GM23338 (cell line): ENCODE measurements around the gene AACS. TPM values are rescaled to one million over a fixed set of nuclear protein-coding genes. Genes with fewer than 3 reads are reported as not detected.

Experiments
- ATAC-seq: fragments of 200-7000 bp; cut with Tn5 transposase; 3 replicates; pipeline ENCODE4 v1.9.1; 2020
- DNase-seq: peaks from one replicate; pipeline ENCODE4 v3.0.0-alpha.2; 2015; ENCODE audit warnings: low spot score
- H2AFZ ChIP-seq: fragments of 200-600 bp; sonication (generic); 2 replicates; pipeline ENCODE4 v1.8.0; 2016; ENCODE audit warnings: antibody characterized with exemption, mild to moderate bottlenecking, moderate library complexity
- H3F3A ChIP-seq: fragments of 200-600 bp; sonication (generic); replicated peaks from 2 replicates; pipeline ENCODE4 v1.8.0; 2017; ENCODE audit warnings: antibody characterized with exemption, mixed run types, low read depth
- H3K27ac ChIP-seq: fragments of 200-600 bp; sonication (generic); 2 replicates; pipeline ENCODE4 v1.6.1; 2016; ENCODE audit warnings: low read depth
- H3K27me3 ChIP-seq: fragments of 200-600 bp; sonication (generic); 2 replicates; pipeline ENCODE4 v1.8.0; 2016; ENCODE audit warnings: mild to moderate bottlenecking, mixed run types, moderate library complexity; ENCODE audit not compliant: insufficient read depth
- H3K36me3 ChIP-seq: fragments of 200-600 bp; sonication (generic); 2 replicates; pipeline ENCODE4 v1.8.0; 2016; ENCODE audit warnings: mild to moderate bottlenecking; ENCODE audit not compliant: insufficient read depth
- H3K4me1 ChIP-seq: fragments of 200-600 bp; sonication (generic); 2 replicates; pipeline ENCODE4 v1.8.0; 2016; ENCODE audit warnings: mild to moderate bottlenecking, moderate library complexity; ENCODE audit not compliant: insufficient read depth
- H3K4me2 ChIP-seq: fragments of 200-600 bp; sonication (generic); 2 replicates; pipeline ENCODE4 v1.7.1; 2017; ENCODE audit warnings: mixed run types
- H3K4me3 ChIP-seq: fragments of 200-600 bp; sonication (generic); 2 replicates; pipeline ENCODE4 v1.6.1; 2016; ENCODE audit warnings: mixed run types
- H3K79me2 ChIP-seq: fragments of 200-600 bp; sonication (generic); replicated peaks from 2 replicates; pipeline ENCODE4 v1.8.0; 2017; ENCODE audit warnings: mild to moderate bottlenecking; ENCODE audit not compliant: insufficient read depth
- H3K9me2 ChIP-seq: fragments of 200-600 bp; sonication (generic); 2 replicates; pipeline ENCODE4 v1.8.0; 2017; ENCODE audit not compliant: insufficient read depth
- H4K20me1 ChIP-seq: fragments of 200-600 bp; sonication (generic); replicated peaks from 2 replicates; pipeline ENCODE4 v1.8.0; 2017; ENCODE audit warnings: mild to moderate bottlenecking; ENCODE audit not compliant: insufficient read depth
- H3K27ac Mint-ChIP-seq: 2 replicates; pipeline ENCODE4 v1.8.0; 2020; ENCODE audit warnings: inconsistent platforms, mild to moderate bottlenecking, moderate library complexity, mixed read lengths
- H3K27me3 Mint-ChIP-seq: 3 replicates; pipeline ENCODE4 v1.8.0; 2022; ENCODE audit warnings: low read depth, mild to moderate bottlenecking, moderate library complexity, mixed read lengths, inconsistent platforms; ENCODE audit not compliant: insufficient read depth, poor library complexity
- H3K36me3 Mint-ChIP-seq: 3 replicates; pipeline ENCODE4 v1.8.0; 2021; ENCODE audit warnings: low read depth, mild to moderate bottlenecking, inconsistent platforms, moderate library complexity, mixed read lengths
- H3K4me1 Mint-ChIP-seq: 3 replicates; pipeline ENCODE4 v1.8.0; 2020; ENCODE audit warnings: mild to moderate bottlenecking, inconsistent platforms, mixed read lengths
- H3K4me3 Mint-ChIP-seq: 3 replicates; pipeline ENCODE4 v1.8.0; 2021; ENCODE audit warnings: moderate library complexity, mild to moderate bottlenecking, inconsistent platforms, mixed read lengths
- H3K9me3 Mint-ChIP-seq: 3 replicates; pipeline ENCODE4 v1.8.0; 2020; ENCODE audit warnings: moderate library complexity, mild to moderate bottlenecking, inconsistent platforms, mixed read lengths
- CREB1 ChIP-seq: fragments of 250-450 bp; sonication (Bioruptor Pico); IDR thresholded peaks from 2 replicates; pipeline ENCODE4 v1.5.0; 2020; ENCODE audit warnings: low read depth, mild to moderate bottlenecking, moderate library complexity
- CTCF ChIP-seq, 2 experiments: fragments of 200-600 bp in 1 of 2; sonication (generic) in 1 of 2; conservative IDR thresholded peaks; 2 replicates each; pipeline versions ENCODE4 v1.5.1 to v1.6.1; 2016 to 2017; ENCODE audit warnings: antibody characterized with exemption in 2 of 2, low read depth in 2 of 2, mild to moderate bottlenecking in 2 of 2, moderate library complexity in 1 of 2
- ETS1 ChIP-seq: IDR thresholded peaks from 2 replicates; pipeline ENCODE4 v1.6.1; 2016; ENCODE audit warnings: antibody characterized with exemption
- EZH2 ChIP-seq: fragments of 200-600 bp; sonication (generic); IDR thresholded peaks from one replicate; pipeline ENCODE4 v1.8.0; 2017; ENCODE audit warnings: antibody characterized with exemption, mild to moderate bottlenecking, low read depth; ENCODE audit not compliant: unreplicated experiment
- EZH2phosphoT487 ChIP-seq: fragments of 200-600 bp; sonication (generic); IDR thresholded peaks from one replicate; pipeline ENCODE4 v1.8.1; 2018; ENCODE audit warnings: antibody characterized with exemption; ENCODE audit not compliant: unreplicated experiment
- JUNB ChIP-seq: IDR thresholded peaks from one replicate; pipeline ENCODE4 v1.6.1; 2016; ENCODE audit warnings: antibody characterized with exemption; ENCODE audit not compliant: unreplicated experiment
- NANOG ChIP-seq: IDR thresholded peaks from 2 replicates; pipeline ENCODE4 v1.6.1; 2016; ENCODE audit warnings: antibody characterized with exemption, borderline replicate concordance
- POLR2AphosphoS5 ChIP-seq: IDR thresholded peaks from 2 replicates; pipeline ENCODE4 v1.6.1; 2016; ENCODE audit warnings: antibody characterized with exemption, low read depth
- REST ChIP-seq: IDR thresholded peaks from one replicate; pipeline ENCODE4 v1.6.1; 2018; ENCODE audit warnings: antibody characterized with exemption; ENCODE audit not compliant: unreplicated experiment
- STAT1 ChIP-seq: IDR thresholded peaks from one replicate; pipeline ENCODE4 v1.6.1; 2016; ENCODE audit warnings: antibody characterized with exemption; ENCODE audit not compliant: unreplicated experiment
- ZNF114 ChIP-seq: fragments of 250-450 bp; sonication (Bioruptor Pico); IDR thresholded peaks from 2 replicates; pipeline ENCODE4 v1.5.0; 2020; ENCODE audit warnings: mild to moderate bottlenecking, moderate library complexity
- ZNF331 ChIP-seq: fragments of 250-450 bp; sonication (Bioruptor Pico); IDR thresholded peaks from 2 replicates; pipeline ENCODE4 v1.5.0; 2020; ENCODE audit warnings: low read depth, mild to moderate bottlenecking, moderate library complexity
- ZNF462 ChIP-seq: fragments of 250-450 bp; sonication (Bioruptor Pico); IDR thresholded peaks from 2 replicates; pipeline ENCODE4 v1.5.0; 2020; ENCODE audit warnings: mild to moderate bottlenecking, moderate library complexity
- polyA plus RNA-seq: library from polyadenylated mRNA; unstranded; fragments of >200 nt; fragmentation: Nextera tagmentation; extraction: Ambion mirVana; gene quantifications from 2 replicates; pipeline ENCODE4 v1.2.1, GENCODE V29; 2016
- total RNA-seq: library from RNA; depleted of rRNA; stranded (reverse); fragments of >200 nt; shearing (Covaris generic); gene quantifications from 2 replicates; pipeline ENCODE4 v1.2.3, GENCODE V29; 2014

AACS gene
- total and polyA plus RNA-seq, 2 experiments from 2014 or later: 31.1 to 64.4 TPM

GRCh38 chr12:125171267-125171666, 106.0 kb downstream of the AACS start:
- Mint-ChIP-seq H3K9me3 (peaks cover 11% of the 10 kb centered on the region), H3K4me3 (no peak overlapping the region), H3K36me3 (0 out of 3 replicates have a peak, but pooled peaks cover 3% of the 10 kb centered on the region), H3K27me3 (peaks cover 8% of the 10 kb centered on the region), H3K27ac (no peak overlapping the region), H3K4me1 (no peaks in the 10 kb centered on the region)
- Histone ChIP-seq H3K9me2 (peaks cover 3% of the 10 kb centered on the region; the same call in 1 of the 2 replicates), H3K4me3 (no peak overlapping the region), H2AFZ (no peak overlapping the region), H3K79me2 (no peaks in the 10 kb centered on the region), H3K27me3 (no peaks in the 10 kb centered on the region), H4K20me1 (no peaks in the 10 kb centered on the region), H3K27ac (no peak overlapping the region), H3K4me1 (no peaks in the 10 kb centered on the region), H3F3A (no peaks in the 10 kb centered on the region), H3K4me2 (no peak overlapping the region), H3K36me3 (no peaks in the 10 kb centered on the region)
- ATAC-seq: no peak
- DNase-seq: no peak
- TF ChIP-seq ZNF331 (CRISPR knock-in tag) (no peak), CREB1 (CRISPR knock-in tag) (no peak), JUNB (no peak), EZH2phosphoT487 (no peak), REST (no peak), POLR2AphosphoS5 (no peak), ZNF114 (CRISPR knock-in tag) (no peak), NANOG (no peak), STAT1 (no peak), ETS1 (no peak), CTCF (conservative IDR thresholded peaks at IDR 0.05; ENCODE audit: low read depth in 2 of 2) (no peak), ZNF462 (CRISPR knock-in tag) (no peak), EZH2 (no peak)
